HG03103 (cell line): ENCODE measurements around the gene NOP56.

Source experiments
- ATAC-seq: cut with Tn5 transposase; IDR thresholded peaks from one replicate; pipeline ENCODE4 v1.9.1; 2021; ENCODE audit warnings: low read depth; ENCODE audit not compliant: unreplicated experiment

The NOP56 gene

DNA sequence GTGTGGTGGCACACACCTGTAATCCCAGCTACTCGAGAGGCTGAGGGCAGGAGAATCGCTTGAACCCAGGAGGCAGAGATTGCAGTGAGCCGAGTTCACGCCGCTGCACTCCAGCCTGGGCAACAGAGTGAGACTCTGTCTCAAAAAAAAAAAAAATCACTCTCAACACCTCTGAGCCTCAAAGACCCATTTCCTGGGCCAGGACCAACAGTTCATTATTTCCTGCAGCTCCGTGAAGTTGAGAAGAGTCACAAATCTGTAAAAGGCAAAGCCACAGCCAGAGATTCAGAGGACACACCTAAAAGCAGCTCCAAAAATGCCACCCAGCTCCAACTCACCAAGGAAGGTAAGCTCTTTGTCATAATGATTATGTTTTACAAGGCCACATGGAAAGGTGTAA, 15.2 kb upstream of the NOP56 start:
- ATAC-seq, result no peak

GRCh38 chr20:2640260-2640659, 12.2 kb upstream of the NOP56 start:
- ATAC-seq, result no peak

DNA sequence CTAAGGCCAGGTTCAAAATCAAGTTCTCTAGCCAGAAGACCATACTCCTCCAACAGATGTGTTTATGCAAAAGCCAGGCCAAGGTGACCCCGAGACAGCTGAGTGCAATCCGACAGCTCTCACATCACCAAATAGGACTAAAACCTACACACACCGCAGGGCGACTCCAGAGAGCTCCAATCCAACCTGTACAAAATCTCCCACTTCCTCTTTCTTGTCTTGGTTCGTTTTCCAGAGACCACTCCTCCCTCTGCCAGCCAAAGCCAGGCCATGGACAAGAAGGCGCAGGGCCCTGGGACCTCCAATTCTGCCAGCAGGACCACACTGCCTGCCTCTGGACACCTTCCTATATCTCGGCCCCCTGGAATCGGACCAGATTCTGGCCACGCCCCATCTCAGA, 11.5 kb upstream of the NOP56 start:
- ATAC-seq, result no peak

GRCh38 chr20:2643708-2644107, 8.7 kb upstream of the NOP56 start:
- no peak for ATAC-seq

DNA sequence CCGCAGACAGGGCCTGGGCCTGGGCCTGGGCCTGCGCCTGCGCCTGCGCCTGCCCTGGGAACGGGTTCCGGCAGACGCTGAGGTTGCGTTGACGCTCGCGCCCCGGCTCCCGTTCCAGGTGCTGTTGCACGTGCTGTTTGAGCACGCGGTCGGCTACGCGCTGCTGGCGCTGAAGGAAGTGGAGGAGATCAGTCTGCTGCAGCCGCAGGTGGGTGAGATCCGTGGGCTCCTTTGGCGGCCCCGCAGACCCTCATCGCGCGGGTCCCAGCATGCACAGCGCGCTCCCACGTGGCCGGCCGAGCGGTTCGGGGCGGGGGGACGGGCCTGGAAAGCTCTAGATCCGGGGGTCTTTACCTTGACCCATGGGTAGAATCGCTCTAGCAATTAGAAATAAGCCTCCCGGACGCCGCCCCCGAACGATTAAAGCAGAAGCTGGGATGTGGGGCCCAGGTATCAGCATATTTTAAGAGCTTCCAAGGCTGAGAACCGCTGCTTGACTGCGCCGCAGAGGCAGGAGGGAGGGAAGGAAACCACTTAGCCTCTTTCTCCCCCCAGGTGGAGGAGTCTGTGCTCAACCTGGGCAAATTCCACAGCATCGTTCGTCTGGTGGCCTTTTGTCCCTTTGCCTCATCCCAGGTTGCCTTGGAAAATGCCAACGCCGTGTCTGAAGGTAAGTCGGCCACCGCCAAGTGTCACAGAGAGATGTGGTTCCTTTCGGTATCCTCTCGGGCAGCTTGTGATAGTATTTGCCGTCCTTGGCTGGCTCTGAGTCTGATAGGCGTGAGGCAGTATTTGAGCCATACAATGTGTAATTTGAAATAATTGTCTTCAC, 508 bp downstream of the NOP56 start:
- peak; percentile 35 for ATAC-seq

GRCh38 chr20:2653556-2654383, 1.3 kb downstream of the NOP56 start:
- no peak for ATAC-seq

- no peak for ATAC-seq
Observed at GRCh38 chr20:2654384-2654822, 2.0 kb downstream of the NOP56 start.

DNA sequence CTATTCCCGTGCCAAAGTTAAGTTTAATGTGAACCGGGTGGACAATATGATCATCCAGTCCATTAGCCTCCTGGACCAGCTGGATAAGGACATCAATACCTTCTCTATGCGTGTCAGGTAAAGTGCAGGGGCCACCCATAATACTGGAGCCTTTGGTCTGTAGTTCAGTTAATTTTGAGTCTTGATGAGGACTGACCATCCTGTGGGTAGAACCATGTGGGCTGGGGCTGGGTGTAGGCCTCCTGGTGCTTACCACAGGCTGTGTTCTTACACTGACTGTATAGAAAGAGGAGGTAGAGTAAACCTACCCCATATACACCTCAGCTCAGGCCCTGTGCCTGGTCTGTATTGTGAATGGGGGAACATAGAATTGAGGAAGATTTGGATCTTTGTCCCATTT, 2.4 kb downstream of the NOP56 start:
- ATAC-seq, result no peak

DNA sequence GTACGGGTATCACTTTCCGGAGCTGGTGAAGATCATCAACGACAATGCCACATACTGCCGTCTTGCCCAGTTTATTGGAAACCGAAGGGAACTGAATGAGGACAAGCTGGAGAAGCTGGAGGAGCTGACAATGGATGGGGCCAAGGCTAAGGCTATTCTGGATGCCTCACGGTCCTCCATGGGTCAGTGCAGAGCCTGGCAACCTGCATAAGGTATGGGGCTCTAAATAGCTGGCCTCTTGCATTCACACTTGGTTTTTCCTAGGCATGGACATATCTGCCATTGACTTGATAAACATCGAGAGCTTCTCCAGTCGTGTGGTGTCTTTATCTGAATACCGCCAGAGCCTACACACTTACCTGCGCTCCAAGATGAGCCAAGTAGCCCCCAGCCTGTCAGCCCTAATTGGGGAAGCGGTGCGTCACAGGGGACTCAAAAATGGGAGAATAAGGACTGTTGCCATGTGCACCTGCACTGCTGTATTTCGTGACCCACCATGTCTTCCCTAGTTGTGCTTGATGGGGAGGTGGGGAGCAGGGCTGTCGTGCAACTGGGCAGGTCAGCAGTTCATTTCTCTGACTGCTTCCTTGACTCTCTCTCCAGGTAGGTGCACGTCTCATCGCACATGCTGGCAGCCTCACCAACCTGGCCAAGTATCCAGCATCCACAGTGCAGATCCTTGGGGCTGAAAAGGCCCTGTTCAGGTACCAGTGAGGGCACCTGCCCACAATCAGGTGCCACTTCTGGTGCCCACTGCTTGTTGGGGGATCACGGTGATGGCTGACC, 3.1 kb downstream of the NOP56 start:
- ATAC-seq, result no peak

DNA sequence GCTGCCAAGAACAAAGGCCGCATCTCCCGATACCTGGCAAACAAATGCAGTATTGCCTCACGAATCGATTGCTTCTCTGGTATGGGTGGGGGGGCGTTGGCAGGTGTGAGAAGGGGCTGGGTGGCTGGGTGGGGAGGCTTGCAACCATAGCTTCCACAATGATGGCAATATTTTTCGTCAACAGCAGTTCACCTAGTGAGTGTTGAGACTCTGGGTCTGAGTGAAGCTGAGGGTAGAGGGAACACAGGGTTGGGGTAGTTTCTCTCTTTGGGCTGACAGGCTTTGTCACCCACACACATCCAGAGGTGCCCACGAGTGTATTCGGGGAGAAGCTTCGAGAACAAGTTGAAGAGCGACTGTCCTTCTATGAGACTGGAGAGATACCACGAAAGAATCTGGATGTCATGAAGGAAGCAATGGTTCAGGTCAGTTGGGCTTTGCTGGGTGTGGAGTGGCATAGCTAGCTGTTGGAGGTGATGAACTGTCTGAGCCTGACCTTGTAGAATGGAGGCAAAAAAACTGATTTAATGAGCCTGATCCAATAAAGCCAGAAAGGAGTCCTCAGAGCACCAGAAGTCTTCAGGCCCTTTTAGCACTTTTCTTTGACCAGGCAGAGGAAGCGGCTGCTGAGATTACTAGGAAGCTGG, 4.2 kb downstream of the NOP56 start:
- ATAC-seq, result no peak

- ATAC-seq, result no peak
Observed at GRCh38 chr20:2657241-2657640, 4.8 kb downstream of the NOP56 start.

GRCh38 chr20:2657674-2658073, 5.2 kb downstream of the NOP56 start:
- no peak for ATAC-seq

DNA sequence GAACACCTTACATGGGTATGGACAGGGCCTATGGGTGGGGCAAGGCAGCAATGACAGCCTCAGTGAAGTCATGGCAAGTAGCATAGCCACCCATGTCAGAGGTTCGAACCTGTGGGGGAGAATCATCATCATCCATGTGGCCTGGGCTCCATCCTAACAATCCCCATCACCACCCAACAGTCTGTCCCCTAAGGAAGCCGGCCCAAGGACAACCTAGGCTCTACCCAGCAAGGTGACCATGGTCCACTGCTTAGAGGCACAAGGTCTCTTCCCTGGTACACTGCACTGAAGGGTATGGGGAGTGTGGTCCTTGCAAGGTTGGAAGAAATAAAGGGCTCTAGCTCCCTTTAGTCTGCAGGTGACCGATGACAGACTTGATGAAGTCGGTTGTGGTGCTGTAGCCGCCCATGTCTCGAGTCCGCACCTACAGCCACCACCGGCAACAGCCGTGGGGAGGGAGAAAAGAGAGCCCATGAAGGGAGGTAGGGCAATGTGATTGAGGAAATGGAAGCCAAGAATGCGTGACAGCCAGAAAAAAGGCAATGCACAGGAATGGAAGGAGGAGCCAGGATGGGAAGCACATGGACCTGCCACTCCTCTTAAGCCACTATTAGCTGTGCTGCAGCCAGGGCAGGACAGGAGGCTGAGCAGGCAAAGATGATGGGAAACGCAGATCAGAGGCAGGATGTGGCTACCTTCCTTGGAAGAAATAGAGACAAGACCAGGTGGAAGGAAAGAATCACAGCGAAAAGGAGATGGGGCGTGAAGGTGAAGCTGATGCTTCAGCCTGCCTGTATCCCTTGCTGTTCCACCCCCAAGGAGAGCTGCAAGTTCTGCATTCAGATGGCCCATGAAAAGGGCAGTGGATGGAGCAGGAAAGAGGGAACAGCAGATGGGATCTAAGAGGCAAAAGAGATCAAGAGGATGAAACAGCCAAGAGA, 6.3 kb downstream of the NOP56 start:
- ATAC-seq, result no peak

DNA sequence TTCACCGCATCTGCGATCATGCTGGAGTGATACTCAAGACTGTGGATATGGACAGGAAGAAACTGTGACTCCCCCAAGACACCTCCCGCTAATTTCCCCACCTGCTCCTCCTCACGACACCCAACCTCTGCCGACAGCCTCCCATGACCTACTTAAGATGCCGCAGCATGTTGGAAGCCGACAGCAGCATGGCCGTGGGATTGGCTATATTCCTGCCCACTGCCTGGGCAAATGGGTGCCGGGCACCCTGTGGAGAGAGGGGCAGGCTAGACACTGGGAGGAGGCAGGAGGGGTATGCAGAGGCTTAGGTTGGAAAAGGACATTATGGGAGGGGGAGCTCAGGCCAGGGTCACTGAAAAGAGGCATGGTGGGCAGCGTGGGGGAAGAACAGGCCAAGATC, 7.1 kb downstream of the NOP56 start:
- ATAC-seq, result no peak

DNA sequence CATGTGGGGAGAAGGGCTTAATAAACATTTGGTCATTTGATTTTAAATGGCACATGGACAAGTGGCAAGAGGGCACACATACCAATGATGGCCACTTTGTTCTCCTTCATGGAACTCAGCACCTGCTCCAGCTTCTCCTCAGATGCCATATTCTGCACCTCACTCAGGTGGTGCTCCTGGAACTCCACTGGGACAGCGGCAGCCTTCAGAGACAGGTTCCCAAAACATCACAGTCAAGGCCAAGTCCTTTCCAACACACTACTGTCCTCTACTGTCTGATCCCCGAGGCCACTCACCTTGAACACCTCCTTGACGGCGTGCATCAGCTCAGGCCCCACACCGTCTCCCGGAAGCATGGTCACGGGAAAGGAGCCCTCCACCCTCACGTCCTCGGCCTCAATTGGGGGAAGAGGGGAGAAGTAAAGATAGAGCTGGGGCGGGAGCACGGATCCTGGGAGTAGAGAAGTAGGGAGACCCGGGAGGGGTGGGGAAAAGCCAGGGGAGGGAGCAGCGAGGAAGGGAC, 11.0 kb downstream of the NOP56 start:
- no peak for ATAC-seq

GRCh38 chr20:2663887-2664719, 11.7 kb downstream of the NOP56 start, which contains the start of gene IDH3B:
Gene IDH3B (minus strand): TSS chr20:2664216. CDS start chr20:2664188, 28 bp downstream.
- peak; percentile 86 for ATAC-seq

- ATAC-seq, result no peak
Observed at GRCh38 chr20:2671977-2672376, 19.5 kb downstream of the NOP56 start.

GRCh38 chr20:2672446-2672845, 20.0 kb downstream of the NOP56 start:
- no peak for ATAC-seq
